ENCODE measurements around the gene FGD2. TPM values are rescaled to one million over a fixed set of nuclear protein-coding genes. Genes with fewer than 3 reads are reported as not detected.

Gene FGD2
- total and polyA plus RNA-seq, 9 of the 15 experiments (the other 6 are each of a cell fraction or from before 2014, with no cell fraction given), result 0.09 TPM; not detected in 8

GRCh38 chr6:37007340-37008043 lies 2.0 kb downstream of the FGD2 start:
- Histone ChIP-seq H3K4me2 (ENCODE audit: insufficient read depth, low read length) (no peak overlapping the region), H3K27ac (ENCODE audit: extremely low read depth, low read depth, low read length) (no peak overlapping the region)
- FAIRE-seq, result no peak
- TF ChIP-seq GTF2A2 (tag; IDR thresholded peaks at IDR 0.05) (no peak), MIER1 (IDR thresholded peaks at IDR 0.05; ENCODE audit: low read depth) (peak; percentile 88), REST (IDR thresholded peaks at IDR 0.05; ENCODE audit: borderline replicate concordance) (peak; percentile 93), REST (CRISPR knock-in tag; IDR thresholded peaks at IDR 0.05; ENCODE audit: low read depth) (peak; percentile 71), ZNF3 (CRISPR knock-in tag; IDR thresholded peaks at IDR 0.05) (no peak), NFYB (IDR thresholded peaks at IDR 0.05; ENCODE audit: extremely low read depth, insufficient read length) (no peak), PRPF4 (IDR thresholded peaks at IDR 0.05; ENCODE audit: insufficient read depth, low read depth, low read length, poor library complexity, severe bottlenecking) (no peak), BMI1 (IDR thresholded peaks at IDR 0.05; ENCODE audit: low read length) (no peak), ZBTB12 (CRISPR knock-in tag; IDR thresholded peaks at IDR 0.05) (no peak), NFIC (IDR thresholded peaks at IDR 0.05) (peak; percentile 56), ZNF586 (CRISPR knock-in tag; conservative IDR thresholded peaks at IDR 0.05) (no peak), DLX4 (CRISPR knock-in tag; IDR thresholded peaks at IDR 0.05) (no peak)

More at GRCh38 chr6:37007340-37008043, 2.0 kb downstream of the FGD2 start:
- Histone ChIP-seq H3K4me1 (replicated peaks in 1 of 2; ENCODE audit: control insufficient read depth in 2 of 2, insufficient read depth in 2 of 2, low read length in 2 of 2) (peaks cover 2 to 16% of the 10 kb centered on the region in 2 experiments; a peak in 4 of 5 replicates), H3K9me1 (ENCODE audit: control insufficient read depth, insufficient read depth, low read length) (no peaks in the 10 kb centered on the region), H3K79me2 (ENCODE audit: control insufficient read depth, insufficient read depth, low read length) (no peaks in the 10 kb centered on the region), H3K4me3 (no peak overlapping the region), H3K36me3 (ENCODE audit: control insufficient read depth, insufficient read depth, low read length) (no peaks in the 10 kb centered on the region), H3K27me3 (ENCODE audit: control insufficient read depth in 2 of 2, insufficient read depth in 2 of 2, low read length in 2 of 2) (peaks cover 14 to 56% of the 10 kb centered on the region in 2 experiments; a peak in 4 of 5 replicates), H3K9ac (ENCODE audit: insufficient read depth in 1 of 2, low read depth in 2 of 2, low read length in 2 of 2) (0 out of 4 replicates have a peak overlapping the region, but pooled peaks of 1 of the 2 experiments have one; percentile 8), H4K20me1 (replicated peaks; ENCODE audit: control insufficient read depth, insufficient read depth, low read length) (peaks cover 3% of the 10 kb centered on the region; the same call in 1 of the 2 replicates), H3K9me3 (replicated peaks; ENCODE audit: control insufficient read depth, insufficient read depth, low read depth, low read length) (no peaks in the 10 kb centered on the region), H2AFZ (ENCODE audit: low read depth, low read length) (no peak overlapping the region)
- WGBS (ENCODE audit: insufficient coverage, low coverage, missing lambda C conversion rate), result 12% methylated on average over 12 of the region's 12 CpGs
- BruUV-seq (replicated peaks), result no TSS peak
- intact Hi-C loops (cut with micrococcal nuclease) (loop anchor here (10.0 kb wide), 1 partner anchor 393 kb away; no protein-coding TSS in a partner anchor), in situ Hi-C loops (cut with MboI) (loop anchor here (25.0 kb wide), 1 partner anchor 1480 kb away; no protein-coding TSS in a partner anchor)
- ChIA-PET POLR2A (interaction anchor here (0.6 to 2.1 kb wide), 8 partner anchors 11 to 876 kb away, joined by 3 to 14 read pairs (median 4); no protein-coding TSS in a partner anchor), CTCF (ENCODE audit: low intra/inter-chr PET ratio) (interaction anchor here (1.4 kb wide), 1 partner anchor 11 kb away, joined by 3 read pairs; no protein-coding TSS in a partner anchor)
- DNase-seq (ENCODE audit: extremely low read depth in 1 of 4, low spot score in 3 of 4), result no peak
- no peak for ATAC-seq
